HCT116 (cell line): ENCODE measurements around the gene INPP5B. TPM values are rescaled to one million over a fixed set of nuclear protein-coding genes. Genes with fewer than 3 reads are reported as not detected.

ENCODE experiments used
- ATAC-seq: fragments of 200-7000 bp; cut with Tn5 transposase; 2 replicates; pipeline ENCODE4 v1.9.1; 2020; ENCODE audit warnings: mild to moderate bottlenecking, moderate library complexity
- BruUV-seq: library from RNA; stranded (reverse); fragments of 400-500 nt; replicated peaks from 2 replicates; lab custom pipeline; 2021; lab: Mats Ljungman, UMichigan
- CTCF ChIA-PET: fragments of 300-600 bp; sonication (Branson Sonifier 250); formaldehyde crosslinking; loops from one replicate; lab custom pipeline; 2021; ENCODE audit warnings: antibody characterized with exemption; lab: Charles Lee
- POLR2A ChIA-PET: fragments of 300-600, 350-600 bp; sonication (Branson Sonifier 250); formaldehyde crosslinking; loops from one replicate; lab custom pipeline; 2021; ENCODE audit warnings: antibody characterized with exemption; lab: Charles Lee
- RAD21 ChIA-PET, 2 experiments: fragments of 300-600 bp; sonication (Branson Sonifier 250); formaldehyde crosslinking; loops; one replicate each; lab custom pipeline; 2023; ENCODE audit warnings: low total read pairs in 2 of 2; ENCODE audit not compliant: uncharacterized antibody in 2 of 2, unreplicated experiment in 2 of 2, low non-redundant PET in 1 of 2; lab: Charles Lee
- DNase-seq: peaks from one replicate; pipeline ENCODE4 v3.0.0-alpha.2; 2010; ENCODE audit warnings: low read depth, low spot score
- H2AFZ ChIP-seq: fragments of 200-600 bp; shearing (Covaris generic), sonication (generic); 2 replicates; pipeline ENCODE4 v1.6.1; 2017; ENCODE audit warnings: low read depth, mixed run types, mixed read lengths, antibody characterized with exemption, low read length; ENCODE audit not compliant: poor library complexity, severe bottlenecking
- H3K27ac ChIP-seq: 2 replicates; pipeline ENCODE4 v1.5.1; 2012; ENCODE audit warnings: low read depth, low read length
- H3K27me3 ChIP-seq: fragments of 200-600 bp; sonication (generic); 2 replicates; pipeline ENCODE4 v1.6.1; 2016; ENCODE audit warnings: mixed run types, low read length, mixed read lengths; ENCODE audit not compliant: insufficient read depth
- H3K36me3 ChIP-seq, 2 experiments: fragments of 200-500 bp in 1 of 2; fragments of 200-600 bp in 1 of 2; sonication (Bioruptor generic) in 1 of 2; sonication (generic) in 1 of 2; 2 replicates each; pipeline versions ENCODE4 v1.5.1 to v1.6.1; 2014 to 2016; ENCODE audit warnings: low read length in 2 of 2, inconsistent platforms in 1 of 2, mixed read lengths in 1 of 2, mixed run types in 1 of 2; ENCODE audit not compliant: insufficient read depth in 2 of 2, control insufficient read depth in 1 of 2
- H3K4me1 ChIP-seq, 2 experiments: fragments of 200-600 bp in 1 of 2; sonication (generic) in 1 of 2; 2 replicates each; pipeline versions ENCODE4 v1.5.1 to v1.6.1; 2012 to 2017; ENCODE audit warnings: low read length in 2 of 2, inconsistent platforms in 1 of 2, mild to moderate bottlenecking in 1 of 2, mixed read lengths in 1 of 2, mixed run types in 1 of 2, moderate library complexity in 1 of 2; ENCODE audit not compliant: insufficient read depth in 2 of 2, control insufficient read depth in 1 of 2
- H3K4me2 ChIP-seq: fragments of 200-600 bp; sonication (generic); 2 replicates; pipeline ENCODE4 v1.6.1; 2017; ENCODE audit warnings: mixed run types, low read length, mixed read lengths
- H3K4me3 ChIP-seq, 2 experiments: fragments of 200-600 bp in 1 of 2; sonication (generic) in 1 of 2; replicated peaks in 1 of 2; 2 replicates each; pipeline ENCODE4 v1.5.1; 2011 to 2016; ENCODE audit warnings: low read length in 2 of 2, control low read depth in 1 of 2, low read depth in 1 of 2, mild to moderate bottlenecking in 1 of 2, mixed read lengths in 1 of 2, mixed run types in 1 of 2
- H3K79me2 ChIP-seq: fragments of 200-600 bp; sonication (generic); 2 replicates; pipeline ENCODE4 v1.6.1; 2017; ENCODE audit warnings: mild to moderate bottlenecking, mixed run types, low read length, moderate library complexity, mixed read lengths; ENCODE audit not compliant: insufficient read depth
- H3K9ac ChIP-seq: fragments of 200-600 bp; sonication (generic); 2 replicates; pipeline ENCODE4 v1.6.1; 2016; ENCODE audit warnings: low read length, mixed read lengths
- H3K9me2 ChIP-seq: fragments of 200-600 bp; sonication (generic), shearing (Covaris generic); 2 replicates; pipeline ENCODE4 v1.6.1; 2017; ENCODE audit warnings: mixed run types, mild to moderate bottlenecking, moderate library complexity; ENCODE audit not compliant: insufficient read depth
- H3K9me3 ChIP-seq, 2 experiments: fragments of 200-500 bp in 1 of 2; fragments of 200-600 bp in 1 of 2; sonication (Bioruptor generic) in 1 of 2; sonication (generic) in 1 of 2; 2 replicates each; pipeline ENCODE4 v1.6.1; 2014 to 2017; ENCODE audit warnings: low read length in 2 of 2, mixed read lengths in 2 of 2, inconsistent platforms in 1 of 2, low read depth in 1 of 2, mild to moderate bottlenecking in 1 of 2, mixed run types in 1 of 2, moderate library complexity in 1 of 2; ENCODE audit not compliant: control insufficient read depth in 1 of 2, insufficient read depth in 1 of 2
- H4K20me1 ChIP-seq: fragments of 200-600 bp; sonication (generic), shearing (Covaris generic); 2 replicates; pipeline ENCODE4 v1.6.1; 2017; ENCODE audit warnings: mixed run types, mild to moderate bottlenecking, moderate library complexity; ENCODE audit not compliant: insufficient read depth
- CTCF ChIP-seq, 3 experiments: fragments of 200-600 bp in 1 of 3; sonication (generic) in 1 of 3; IDR thresholded peaks in 2 of 3; conservative IDR thresholded peaks in 1 of 3; 2 replicates each; pipeline ENCODE4 v1.5.1; 2012 to 2017; ENCODE audit warnings: low read depth in 2 of 3, low read length in 2 of 3, antibody characterized with exemption in 1 of 3, borderline replicate concordance in 1 of 3, control low read depth in 1 of 3, mild to moderate bottlenecking in 1 of 3, mixed read lengths in 1 of 3, mixed run types in 1 of 3, moderate library complexity in 1 of 3; ENCODE audit not compliant: insufficient read depth in 1 of 3
- EGR1 ChIP-seq: IDR thresholded peaks from 2 replicates; pipeline ENCODE4 v1.6.1; 2012; ENCODE audit warnings: low read depth
- ELF1 ChIP-seq: IDR thresholded peaks from 2 replicates; pipeline ENCODE4 v1.6.1; 2012; ENCODE audit warnings: low read depth, borderline replicate concordance
- EZH2 ChIP-seq: fragments of 200-600 bp; sonication (generic); IDR thresholded peaks from 2 replicates; pipeline ENCODE4 v1.6.1; 2017; ENCODE audit warnings: antibody characterized with exemption, mixed run types
- FOSL1 ChIP-seq: IDR thresholded peaks from 2 replicates; pipeline ENCODE4 v1.6.1; 2012; ENCODE audit warnings: low read depth
- JUND ChIP-seq: IDR thresholded peaks from 2 replicates; pipeline ENCODE4 v1.6.1; 2012
- POLR2A ChIP-seq: IDR thresholded peaks from 2 replicates; pipeline ENCODE4 v1.7.0; 2011; ENCODE audit warnings: borderline replicate concordance; ENCODE audit not compliant: insufficient read depth, insufficient read length; ENCODE audit errors: extremely low read depth
- RAD21 ChIP-seq: IDR thresholded peaks from 2 replicates; pipeline ENCODE4 v1.6.1; 2012; ENCODE audit warnings: low read depth, mild to moderate bottlenecking
- REST ChIP-seq: IDR thresholded peaks from 2 replicates; pipeline ENCODE4 v1.6.1; 2012; ENCODE audit warnings: low read depth
- SIN3A ChIP-seq: IDR thresholded peaks from 2 replicates; pipeline ENCODE4 v1.6.1; 2012; ENCODE audit warnings: low read depth
- SP1 ChIP-seq: IDR thresholded peaks from 2 replicates; pipeline ENCODE4 v1.6.1; 2012; ENCODE audit warnings: low read depth
- SRF ChIP-seq: IDR thresholded peaks from 2 replicates; pipeline ENCODE4 v1.6.1; 2012; ENCODE audit warnings: low read depth
- intact Hi-C: fragments of 100-400 bp; cut with micrococcal nuclease; formaldehyde crosslinking; loops from 2 replicates; pipeline ENCODE4 v1.10.0; 2022
- total RNA-seq: library from RNA; stranded (reverse); gene quantifications from one replicate; pipeline ENCODE4 v1.2.1, GENCODE V29; 2021; ENCODE audit not compliant: unreplicated experiment
- TF ChIP-seq, protein P1 (sequence below): IDR thresholded peaks from 2 replicates; pipeline ENCODE4 v1.6.1; 2012

The INPP5B gene
- total RNA-seq, 1 experiment from 2014 or later = 20.8 TPM

DNA sequence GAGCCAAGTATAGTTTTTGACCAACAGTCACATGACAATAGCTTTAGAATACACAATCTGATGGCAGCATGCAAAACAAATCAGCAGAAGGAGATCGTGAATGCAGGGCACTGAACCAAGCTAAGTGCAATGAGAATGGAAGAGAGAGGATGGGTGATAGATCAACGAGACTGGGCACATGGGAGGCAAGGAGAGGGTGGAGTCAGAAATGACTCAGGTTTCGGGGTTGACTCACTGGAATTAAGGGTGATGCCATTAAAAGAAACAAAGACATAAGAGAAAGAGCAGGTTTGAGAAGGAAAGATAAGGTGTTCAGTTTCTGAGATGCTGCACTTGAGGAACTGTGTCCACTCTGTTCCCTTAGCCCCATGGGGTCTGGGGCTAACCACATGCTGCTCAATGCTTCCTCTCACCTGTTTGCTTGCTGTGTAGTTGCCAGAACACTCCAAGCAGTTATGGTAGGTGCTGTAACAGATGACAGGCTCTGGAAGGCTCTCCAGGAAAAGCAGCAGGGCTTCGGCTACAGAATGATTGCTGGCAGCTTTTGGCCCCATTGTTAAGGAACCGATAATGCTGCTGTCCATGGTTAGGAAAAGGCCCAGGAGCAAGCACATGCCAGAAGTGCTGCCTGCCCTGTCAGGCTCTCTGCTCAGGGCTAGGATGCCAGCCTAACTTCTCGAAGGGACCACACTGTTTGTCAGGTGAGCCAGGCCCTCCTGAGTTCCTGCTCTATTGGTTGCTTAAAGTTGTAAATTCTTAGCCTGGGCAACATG lies 81.3 kb downstream of the INPP5B start (continued):
- TF ChIP-seq SP1 (peak; percentile 82), EZH2 (no peak), POLR2A (no peak), EGR1 (no peak), SIN3A (no peak; the same call in 1 of the 2 replicates)

DNA sequence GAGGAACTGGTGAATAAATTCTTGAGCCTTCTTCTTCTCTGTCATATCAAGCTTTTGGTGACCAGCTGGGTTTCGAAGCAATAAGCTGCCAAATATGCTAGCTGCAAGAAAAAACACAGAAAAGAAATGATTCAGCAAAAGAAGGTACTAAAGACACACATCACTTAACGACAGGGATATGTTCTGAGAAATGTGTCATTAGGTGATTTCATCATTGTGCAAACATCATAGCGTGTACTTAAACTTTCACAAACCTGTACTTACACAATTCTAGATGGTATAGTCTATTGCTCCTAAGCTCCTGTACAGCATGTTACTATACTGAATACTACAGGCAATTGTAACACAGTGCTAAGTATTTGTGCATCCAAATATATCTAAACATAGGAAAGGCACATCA lies 84.5 kb downstream of the INPP5B start:
- Histone ChIP-seq H2AFZ (no peak overlapping the region), H3K9me3 (no peaks in the 10 kb centered on the region), H3K4me3 (no peak overlapping the region), H3K9ac (no peak overlapping the region), H3K79me2 (peaks cover 21% of the 10 kb centered on the region), H3K36me3 (peaks cover 2% of the 10 kb centered on the region in 2 experiments; a peak in 3 of 4 replicates), H3K9me2 (no peaks in the 10 kb centered on the region), H3K4me2 (no peak overlapping the region), H4K20me1 (no peaks in the 10 kb centered on the region), H3K27me3 (no peaks in the 10 kb centered on the region), H3K27ac (no peak overlapping the region), H3K4me1 (peaks cover 13 to 35% of the 10 kb centered on the region in 2 experiments)
- CTCF ChIA-PET = no interaction called here
- no TSS peak for BruUV-seq
- RAD21 ChIA-PET = no interaction called here
- POLR2A ChIA-PET = no interaction called here
- DNase-seq (no peak), ATAC-seq (no peak)
- intact Hi-C loops = no loop called here
- TF ChIP-seq CTCF (IDR thresholded peaks at IDR 0.05 in 2 of 3, conservative IDR thresholded peaks at IDR 0.05 in 1 of 3; ENCODE audit: borderline replicate concordance in 1 of 3, insufficient read depth in 1 of 3, low read depth in 2 of 3, low read length in 2 of 3) (no peak), SRF (no peak), EGR1 (no peak), RAD21 (no peak), FOSL1 (no peak), JUND (no peak), ELF1 (no peak), REST (no peak)
- TF ChIP-seq, protein P1, sequence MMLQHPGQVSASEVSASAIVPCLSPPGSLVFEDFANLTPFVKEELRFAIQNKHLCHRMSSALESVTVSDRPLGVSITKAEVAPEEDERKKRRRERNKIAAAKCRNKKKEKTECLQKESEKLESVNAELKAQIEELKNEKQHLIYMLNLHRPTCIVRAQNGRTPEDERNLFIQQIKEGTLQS = no peak
